IMR-90 (cell line): ENCODE measurements around the gene AP1S1. TPM values are rescaled to one million over a fixed set of nuclear protein-coding genes. Genes with fewer than 3 reads are reported as not detected.
A peak's percentile ranks its signal among the peaks of the same experiment; 100 is the strongest.

ENCODE experiments used
- ATAC-seq: fragments of 200-7000 bp; cut with Tn5 transposase; 2 replicates; pipeline ENCODE4 v1.9.1; 2020; ENCODE audit warnings: low read depth, mild to moderate bottlenecking, moderate library complexity
- BruUV-seq: library from RNA; stranded (reverse); fragments of 400-500 nt; replicated peaks from 2 replicates; lab custom pipeline; 2021; lab: Mats Ljungman, UMichigan
- CTCF ChIA-PET: fragments of 300-600 bp; formaldehyde crosslinking; extraction: SDS; loops from one replicate; lab custom pipeline; 2021; ENCODE audit warnings: antibody characterized with exemption; lab: Yijun Ruan, JAX
- POLR2A ChIA-PET: fragments of 300-600 bp; sonication (Branson Sonifier 250); formaldehyde crosslinking; loops from one replicate; lab custom pipeline; 2022; ENCODE audit warnings: antibody characterized with exemption; ENCODE audit not compliant: unreplicated experiment; lab: Charles Lee
- DNase-seq: peaks from one replicate; pipeline ENCODE4 v3.0.0; 2013
- H2AFZ ChIP-seq: replicated peaks from 2 replicates; pipeline ENCODE3; 2013; ENCODE audit warnings: low read length, mild to moderate bottlenecking; ENCODE audit not compliant: poor library complexity
- H2AK5ac ChIP-seq: 2 replicates; pipeline ENCODE4 v1.6.1; 2013; ENCODE audit warnings: low read depth, low read length, inconsistent platforms
- H2AK9ac ChIP-seq: replicated peaks from 2 replicates; pipeline ENCODE3; 2013; ENCODE audit warnings: mild to moderate bottlenecking, low read depth, low read length, moderate library complexity; ENCODE audit not compliant: poor library complexity
- H2BK120ac ChIP-seq: 2 replicates; pipeline ENCODE4 v1.6.1; 2013; ENCODE audit warnings: low read depth, low read length, inconsistent platforms
- H2BK15ac ChIP-seq: 3 replicates; pipeline ENCODE4 v1.6.1; 2013; ENCODE audit warnings: low read depth, low read length, inconsistent platforms
- H2BK20ac ChIP-seq: 2 replicates; pipeline ENCODE4 v1.6.1; 2013; ENCODE audit warnings: low read depth, mild to moderate bottlenecking, inconsistent platforms, low read length, moderate library complexity
- H2BK5ac ChIP-seq: 2 replicates; pipeline ENCODE4 v1.6.1; 2013; ENCODE audit warnings: mild to moderate bottlenecking, low read depth, low read length, inconsistent platforms; ENCODE audit not compliant: poor library complexity, severe bottlenecking
- H3K14ac ChIP-seq: replicated peaks from 2 replicates; pipeline ENCODE4 v1.6.1; 2013; ENCODE audit warnings: low read depth, low read length, inconsistent platforms
- H3K18ac ChIP-seq: 2 replicates; pipeline ENCODE4 v1.6.1; 2013; ENCODE audit warnings: low read depth, low read length, control low read depth
- H3K23ac ChIP-seq: 2 replicates; pipeline ENCODE4 v1.6.1; 2013; ENCODE audit warnings: low read depth, low read length, inconsistent platforms
- H3K27ac ChIP-seq: 2 replicates; pipeline ENCODE4 v1.5.1; 2013; ENCODE audit warnings: mild to moderate bottlenecking, control low read depth, low read length; ENCODE audit not compliant: insufficient read depth
- H3K27me3 ChIP-seq: 2 replicates; pipeline ENCODE4 v1.6.1; 2013; ENCODE audit warnings: low read length; ENCODE audit not compliant: control insufficient read depth, insufficient read depth
- H3K36me3 ChIP-seq: 2 replicates; pipeline ENCODE4 v1.6.1; 2013; ENCODE audit warnings: low read length, mixed read lengths; ENCODE audit not compliant: control insufficient read depth, insufficient read depth
- H3K4ac ChIP-seq: 2 replicates; pipeline ENCODE4 v1.6.1; 2013; ENCODE audit warnings: low read depth, low read length, inconsistent platforms
- H3K4me1 ChIP-seq: 2 replicates; pipeline ENCODE4 v1.6.1; 2013; ENCODE audit warnings: low read length, mixed read lengths; ENCODE audit not compliant: control insufficient read depth, insufficient read depth
- H3K4me2 ChIP-seq: 2 replicates; pipeline ENCODE4 v1.6.1; 2013; ENCODE audit warnings: low read depth, mild to moderate bottlenecking, control low read depth, low read length, moderate library complexity
- H3K4me3 ChIP-seq: 2 replicates; pipeline ENCODE4 v1.5.1; 2013; ENCODE audit warnings: low read depth, mild to moderate bottlenecking, control low read depth, low read length, moderate library complexity; ENCODE audit not compliant: insufficient read depth
- H3K56ac ChIP-seq: 2 replicates; pipeline ENCODE4 v1.6.1; 2013; ENCODE audit warnings: low read length, inconsistent platforms; ENCODE audit not compliant: insufficient read depth; ENCODE audit errors: extremely low read depth
- H3K79me1 ChIP-seq, 2 experiments: 2 replicates each; pipeline ENCODE4 v1.6.1; 2013; ENCODE audit warnings: low read length in 2 of 2, inconsistent platforms in 1 of 2, low read depth in 1 of 2
- H3K9ac ChIP-seq: 2 replicates; pipeline ENCODE4 v1.6.1; 2013; ENCODE audit warnings: low read depth, low read length, control low read depth
- H3K9me1 ChIP-seq: 2 replicates; pipeline ENCODE4 v1.6.1; 2013; ENCODE audit warnings: low read length, inconsistent platforms; ENCODE audit not compliant: insufficient read depth
- H3K9me3 ChIP-seq: 2 replicates; pipeline ENCODE4 v1.6.1; 2013; ENCODE audit warnings: low read length; ENCODE audit not compliant: control insufficient read depth, insufficient read depth
- H4K20me1 ChIP-seq: 2 replicates; pipeline ENCODE4 v1.6.1; 2013; ENCODE audit warnings: low read length, inconsistent platforms; ENCODE audit not compliant: insufficient read depth
- H4K5ac ChIP-seq: 2 replicates; pipeline ENCODE4 v1.6.1; 2013; ENCODE audit warnings: mild to moderate bottlenecking, low read depth, low read length, control low read depth
- H4K8ac ChIP-seq, 2 experiments: 2 replicates each; pipeline ENCODE4 v1.6.1; 2013; ENCODE audit warnings: low read depth in 2 of 2, low read length in 2 of 2, control low read depth in 1 of 2, inconsistent platforms in 1 of 2
- H4K91ac ChIP-seq: 2 replicates; pipeline ENCODE4 v1.6.1; 2013; ENCODE audit warnings: low read depth, low read length, inconsistent platforms; ENCODE audit not compliant: insufficient read depth
- BHLHE40 ChIP-seq: fragments of 150-350 bp; IDR thresholded peaks from 2 replicates; pipeline ENCODE4 v1.6.1; 2016; ENCODE audit warnings: mild to moderate bottlenecking, low read depth, low read length
- CEBPB ChIP-seq: IDR thresholded peaks from 2 replicates; pipeline ENCODE4 v1.6.1; 2012; ENCODE audit warnings: low read depth, low read length, improper control_type of control experiment
- CHD1 ChIP-seq: IDR thresholded peaks from 2 replicates; pipeline ENCODE4 v1.6.1; 2012; ENCODE audit warnings: low read depth, low read length, improper control_type of control experiment
- CTCF ChIP-seq: conservative IDR thresholded peaks from 2 replicates; pipeline ENCODE4 v1.5.1; 2012; ENCODE audit warnings: mild to moderate bottlenecking, low read depth, low read length, improper control_type of control experiment
- FOS ChIP-seq: fragments of 150-350 bp; IDR thresholded peaks from 2 replicates; pipeline ENCODE4 v1.6.1; 2016; ENCODE audit warnings: low read depth, low read length
- MAFK ChIP-seq: IDR thresholded peaks from 2 replicates; pipeline ENCODE4 v1.6.1; 2012; ENCODE audit warnings: low read depth, low read length, improper control_type of control experiment
- MAZ ChIP-seq: IDR thresholded peaks from 2 replicates; pipeline ENCODE4 v1.6.1; 2012; ENCODE audit warnings: low read depth, mild to moderate bottlenecking, low read length, improper control_type of control experiment, moderate library complexity, borderline replicate concordance
- MXI1 ChIP-seq: IDR thresholded peaks from 2 replicates; pipeline ENCODE4 v1.6.1; 2012; ENCODE audit warnings: low read depth, mild to moderate bottlenecking, low read length, moderate library complexity, borderline replicate concordance
- NFE2L2 ChIP-seq: fragments of 150-350 bp; IDR thresholded peaks from 2 replicates; pipeline ENCODE4 v1.6.1; 2016; ENCODE audit warnings: low read depth, mild to moderate bottlenecking, low read length
- POLR2A ChIP-seq: IDR thresholded peaks from 2 replicates; pipeline ENCODE4 v1.6.1; 2012; ENCODE audit warnings: mild to moderate bottlenecking, low read depth, low read length
- RAD21 ChIP-seq: IDR thresholded peaks from 2 replicates; pipeline ENCODE4 v1.6.1; 2012; ENCODE audit warnings: low read length, improper control_type of control experiment
- RCOR1 ChIP-seq: IDR thresholded peaks from 2 replicates; pipeline ENCODE4 v1.6.1; 2012; ENCODE audit warnings: mild to moderate bottlenecking, low read length, improper control_type of control experiment; ENCODE audit not compliant: insufficient replicate concordance
- RFX5 ChIP-seq: IDR thresholded peaks from 2 replicates; pipeline ENCODE4 v1.8.0; 2012; ENCODE audit warnings: low read depth, mild to moderate bottlenecking, low read length, moderate library complexity
- SMC3 ChIP-seq: fragments of 150-350 bp; IDR thresholded peaks from 2 replicates; pipeline ENCODE4 v1.6.1; 2016; ENCODE audit warnings: low read depth, mild to moderate bottlenecking, antibody characterized with exemption, low read length, moderate library complexity
- WGBS, 2 experiments: methylation state at CpG; one replicate each; pipeline versions ENCODE4 v1.1.5 to v1.1.7; 2013; ENCODE audit warnings: missing lambda C conversion rate in 2 of 2; ENCODE audit not compliant: insufficient read length in 1 of 2; ENCODE audit errors: extremely low coverage in 2 of 2; 5-methylcytosine and 5-hydroxymethylcytosine counted together
- dilution Hi-C: fragments of 300-500 bp; cut with HindIII; formaldehyde crosslinking; loops from one replicate; pipeline ENCODE4 v1.14.3; 2018; ENCODE audit warnings: low sequenced_read_pairs; ENCODE audit not compliant: unreplicated experiment
- in situ Hi-C: fragments of 300-500 bp; cut with MboI; formaldehyde crosslinking; loops from 3 replicates; pipeline ENCODE4 v1.14.3; 2019; ENCODE audit warnings: low sequenced_read_pairs, inconsistent platforms, mixed read lengths
- intact Hi-C: fragments of 100-400 bp; cut with micrococcal nuclease; formaldehyde crosslinking; loops from 2 replicates; pipeline ENCODE4 v1.10.0; 2022
- polyA plus RNA-seq, 3 experiments: library from polyadenylated mRNA; depleted of rRNA; stranded (reverse); fragments of >200 nt; gene quantifications; 2 replicates each; pipeline ENCODE4 v1.2.3, GENCODE V29; 2012; ENCODE audit warnings: low replicate concordance in 1 of 3
- total RNA-seq: library from RNA; depleted of rRNA; stranded (reverse); fragments of >200 nt; gene quantifications from 2 replicates; pipeline ENCODE4 v1.2.3, GENCODE V29; 2012
- TF ChIP-seq, protein P1 (sequence below): fragments of 150-350 bp; IDR thresholded peaks from 2 replicates; pipeline ENCODE4 v1.6.1; 2017; ENCODE audit warnings: mild to moderate bottlenecking, antibody characterized with exemption, low read length, low read depth
- TF ChIP-seq, protein P2 (sequence below): fragments of 150-350 bp; IDR thresholded peaks from 2 replicates; pipeline ENCODE4 v1.6.1; 2016; ENCODE audit warnings: low read depth, mild to moderate bottlenecking, low read length, moderate library complexity, borderline replicate concordance

AP1S1 gene
- total and polyA plus RNA-seq, 2 of the 4 experiments (the other 2 are of a cell fraction), result 187 to 295 TPM

GRCh38 chr7:101112233-101112632 lies 42.0 kb upstream of the AP1S1 start:
- no peak overlapping the region; the same call in 1 of the 2 replicates for H3K27ac ChIP-seq
- dilution Hi-C loops (no loop called here), in situ Hi-C loops (loop anchor here (25.0 kb wide), 1 partner anchor 675 kb away; the partner anchor contains the start of genes MEPCE, PPP1R35 and ZCWPW1), intact Hi-C loops (no loop called here)
- peak overlapping the region; percentile 69 for H2BK20ac ChIP-seq
- no peak overlapping the region for H3K56ac ChIP-seq
- no peak overlapping the region for H3K4me3 ChIP-seq
- no peak overlapping the region for H4K5ac ChIP-seq
- H3K9me1 ChIP-seq, result peaks cover 16% of the 10 kb centered on the region
- H3K79me1 ChIP-seq, result peaks cover 0 to 6% of the 10 kb centered on the region in 2 experiments; a peak in 1 of 4 replicates
- no peak overlapping the region for H3K9ac ChIP-seq
- H2BK120ac ChIP-seq, result peak overlapping the region; percentile 50
- BruUV-seq, result no TSS peak
- H2AK9ac ChIP-seq, result no peak overlapping the region
- no peaks in the 10 kb centered on the region for H3K9me3 ChIP-seq
- ATAC-seq (no peak), DNase-seq (no peak)
- H2BK5ac ChIP-seq, result peak overlapping the region; percentile 13
- H2BK15ac ChIP-seq, result peak overlapping the region; percentile 50; the same call in 2 of the 3 replicates
- no peaks in the 10 kb centered on the region for H4K20me1 ChIP-seq
- peak overlapping the region; percentile 76 for H4K91ac ChIP-seq
- no peak for TF ChIP-seq NFE2L2
- no peak for TF ChIP-seq RCOR1
- no peak for TF ChIP-seq MAFK
- TF ChIP-seq MAZ, result no peak
- TF ChIP-seq FOS, result no peak
- TF ChIP-seq CEBPB, result no peak
- TF ChIP-seq RFX5, result no peak
- TF ChIP-seq SMC3, result no peak
- TF ChIP-seq, protein P1, sequence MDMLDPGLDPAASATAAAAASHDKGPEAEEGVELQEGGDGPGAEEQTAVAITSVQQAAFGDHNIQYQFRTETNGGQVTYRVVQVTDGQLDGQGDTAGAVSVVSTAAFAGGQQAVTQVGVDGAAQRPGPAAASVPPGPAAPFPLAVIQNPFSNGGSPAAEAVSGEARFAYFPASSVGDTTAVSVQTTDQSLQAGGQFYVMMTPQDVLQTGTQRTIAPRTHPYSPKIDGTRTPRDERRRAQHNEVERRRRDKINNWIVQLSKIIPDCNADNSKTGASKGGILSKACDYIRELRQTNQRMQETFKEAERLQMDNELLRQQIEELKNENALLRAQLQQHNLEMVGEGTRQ, result no peak
- TF ChIP-seq BHLHE40, result no peak
- TF ChIP-seq RAD21, result no peak
- TF ChIP-seq, protein P2, sequence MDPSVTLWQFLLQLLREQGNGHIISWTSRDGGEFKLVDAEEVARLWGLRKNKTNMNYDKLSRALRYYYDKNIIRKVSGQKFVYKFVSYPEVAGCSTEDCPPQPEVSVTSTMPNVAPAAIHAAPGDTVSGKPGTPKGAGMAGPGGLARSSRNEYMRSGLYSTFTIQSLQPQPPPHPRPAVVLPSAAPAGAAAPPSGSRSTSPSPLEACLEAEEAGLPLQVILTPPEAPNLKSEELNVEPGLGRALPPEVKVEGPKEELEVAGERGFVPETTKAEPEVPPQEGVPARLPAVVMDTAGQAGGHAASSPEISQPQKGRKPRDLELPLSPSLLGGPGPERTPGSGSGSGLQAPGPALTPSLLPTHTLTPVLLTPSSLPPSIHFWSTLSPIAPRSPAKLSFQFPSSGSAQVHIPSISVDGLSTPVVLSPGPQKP, result no peak
- no peak for TF ChIP-seq MXI1
- TF ChIP-seq CTCF, result no peak
- no peak for TF ChIP-seq CHD1
- TF ChIP-seq POLR2A, result no peak
- H3K4ac ChIP-seq, result peak overlapping the region; percentile 74
- no peaks in the 10 kb centered on the region for H3K27me3 ChIP-seq
- ChIA-PET CTCF (no interaction called here), POLR2A (no interaction called here)
- H2AFZ ChIP-seq, result peak overlapping the region; percentile 83
- 89% methylated on average over 3 of the region's 11 CpGs; no CpG with 5 or more reads in 1 of the 2 experiments for WGBS, 2 experiments
- no peak overlapping the region for H3K18ac ChIP-seq
- peak overlapping the region; percentile 24 for H3K14ac ChIP-seq
- no peaks in the 10 kb centered on the region for H3K36me3 ChIP-seq
- peak overlapping the region; percentile 89 for H2AK5ac ChIP-seq
- no peak overlapping the region for H3K4me2 ChIP-seq
- peak overlapping the region; percentile 54 to 74; a peak in 3 of 4 replicates for H4K8ac ChIP-seq
- peaks cover 13% of the 10 kb centered on the region for H3K4me1 ChIP-seq
- peak overlapping the region; percentile 52; the same call in 1 of the 2 replicates for H3K23ac ChIP-seq
